Renal cortex interstitium (tissue), 15 donors: ENCODE data around the gene NEURL4. TPM values are rescaled to one million over a fixed set of nuclear protein-coding genes. Genes with fewer than 3 reads are reported as not detected.
A peak's percentile ranks its signal among the peaks of the same experiment; 100 is the strongest.
"Not testable (repeated sequence)": the region's sequence is repeated elsewhere in the genome, so short reads cannot be mapped to it uniquely, and the experiment has no call there.

Source experiments
- DNase-seq, 11 donors: peaks; one replicate each; pipeline ENCODE4 v3.0.0-alpha.2; 2013; ENCODE audit warnings: low read depth in 9 of 11, low spot score in 4 of 11; ENCODE audit errors: extremely low read depth in 1 of 11
- long read RNA-seq, 16 experiments: transcript quantifications; one replicate each; lab custom pipeline, GENCODE V29; 2026
- polyA plus RNA-seq, 3 donors: library from polyadenylated mRNA; unstranded; fragments of 120-200 nt; gene quantifications; one replicate each; pipeline ENCODE4 v1.2.1, GENCODE V29; 2013; ENCODE audit not compliant: insufficient read length in 3 of 3

NEURL4 gene
- polyA plus RNA-seq = 10 to 100 TPM; 30.6 to 38.2 (median 36.1) TPM
- long read RNA-seq, donor 1, partial matches to known transcripts = 0 of 1 reads
- long read RNA-seq, donor 1, other reads (novel, unspliced or antisense) = 0 of 1 reads
- long read RNA-seq, donor 2, partial matches to known transcripts = 0 of 1 reads
- long read RNA-seq, donor 2, other reads (novel, unspliced or antisense) = 0 of 1 reads
- long read RNA-seq, donor 3, full-length matches to known transcripts = 2 of 2 reads
- long read RNA-seq, donor 3, partial matches to known transcripts = 0 of 2 reads
- long read RNA-seq, donor 3, other reads (novel, unspliced or antisense) = 0 of 2 reads
- long read RNA-seq, donor 4, full-length matches to known transcripts = 1 of 6 reads
- long read RNA-seq, donor 4, partial matches to known transcripts = 5 of 6 reads
- long read RNA-seq, donor 4, other reads (novel, unspliced or antisense) = 0 of 6 reads
- long read RNA-seq, donor 5 = 0 reads
- long read RNA-seq, donor 6, partial matches to known transcripts = 0 of 2 reads
- long read RNA-seq, donor 6, other reads (novel, unspliced or antisense) = 0 of 2 reads
- long read RNA-seq, donor 7, partial matches to known transcripts = 9 of 9 reads
- long read RNA-seq, donor 7, other reads (novel, unspliced or antisense) = 0 of 9 reads
- long read RNA-seq, donor 8 = 0 reads
- long read RNA-seq, donor 9 = 0 reads
- long read RNA-seq, donor 10 = 0 reads
- long read RNA-seq, donor 11 = 0 reads
- long read RNA-seq, donor 12 = 0 reads
- long read RNA-seq, donor 13 = 0 reads
- long read RNA-seq, donor 14 = 0 reads
- long read RNA-seq, donor 15, full-length matches to known transcripts = 1 of 1 reads
- long read RNA-seq, donor 15, partial matches to known transcripts = 0 of 1 reads
- long read RNA-seq, donor 15, other reads (novel, unspliced or antisense) = 0 of 1 reads
- long read RNA-seq, donor 16, partial matches to known transcripts = 15 of 15 reads
- long read RNA-seq, donor 16, other reads (novel, unspliced or antisense) = 0 of 15 reads

GRCh38 chr17:7328840-7329373 lies at the start of gene NEURL4:
Gene NEURL4 (minus strand): TSS chr17:7329335. CDS start chr17:7329312, 23 bp downstream.
- DNase-seq = no peak

- DNase-seq = no peak
These were observed 45.2 kb upstream of the NEURL4 start for GRCh38 chr17:7374353-7374752.

DNA sequence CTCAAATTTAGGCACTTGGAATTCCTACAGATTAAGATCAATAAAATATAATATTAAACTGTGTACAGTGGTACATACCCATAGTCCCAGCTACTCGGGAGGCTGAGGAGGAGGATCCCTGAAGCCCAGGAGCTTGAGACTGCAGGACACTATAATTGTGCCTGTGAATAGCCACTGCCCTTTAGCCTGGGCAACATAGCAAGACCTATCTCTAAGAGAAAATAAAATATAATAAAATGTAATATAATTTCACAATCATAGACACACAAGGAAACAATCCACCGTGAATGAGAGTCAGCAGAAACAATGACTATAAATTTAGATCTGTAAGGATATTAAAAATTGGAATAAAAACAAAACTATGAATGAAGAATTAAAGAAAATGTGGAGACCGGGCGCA lies 41.7 kb upstream of the NEURL4 start:
- no peak for DNase-seq

DNA sequence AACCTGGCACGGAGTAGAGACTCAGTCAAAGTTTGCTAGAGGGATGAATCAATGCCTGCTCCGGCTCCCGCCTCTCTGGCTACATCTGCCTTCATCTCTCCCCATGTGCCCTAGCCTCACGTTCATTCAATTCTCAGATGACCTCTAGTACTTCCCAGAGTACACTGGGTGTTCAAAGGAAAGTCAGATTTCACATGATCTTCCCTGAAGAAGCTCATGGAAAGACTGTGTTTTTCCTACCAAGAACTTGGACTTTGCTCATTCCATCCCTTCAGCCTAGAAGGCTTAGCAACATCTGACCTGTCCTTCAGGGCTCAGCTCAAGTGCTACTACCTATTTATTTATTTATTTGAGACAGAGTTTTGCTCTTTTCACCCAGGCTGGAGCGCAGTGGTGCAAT lies 40.7 kb upstream of the NEURL4 start:
- no peak for DNase-seq

DNA sequence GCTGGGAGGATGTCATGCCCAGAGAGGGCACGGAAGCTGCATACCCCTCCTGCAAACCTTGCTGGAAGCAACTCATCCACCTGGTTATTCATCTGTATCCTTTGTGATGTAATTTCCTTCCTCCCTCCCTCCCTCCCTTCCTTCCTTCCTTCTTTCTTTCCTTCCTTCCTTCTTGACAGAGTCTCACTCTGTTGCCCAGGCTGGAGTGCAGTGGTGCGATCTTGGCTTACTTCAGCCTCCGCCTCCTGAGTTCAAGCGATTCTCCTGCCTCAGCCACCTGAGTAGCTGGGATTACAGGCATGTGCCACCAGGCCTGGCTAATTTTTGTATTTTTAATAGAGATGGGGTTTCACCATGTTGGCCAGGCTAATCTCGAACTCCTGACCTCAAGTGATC lies 39.5 kb upstream of the NEURL4 start:
- DNase-seq = not testable (repeated sequence)

DNA sequence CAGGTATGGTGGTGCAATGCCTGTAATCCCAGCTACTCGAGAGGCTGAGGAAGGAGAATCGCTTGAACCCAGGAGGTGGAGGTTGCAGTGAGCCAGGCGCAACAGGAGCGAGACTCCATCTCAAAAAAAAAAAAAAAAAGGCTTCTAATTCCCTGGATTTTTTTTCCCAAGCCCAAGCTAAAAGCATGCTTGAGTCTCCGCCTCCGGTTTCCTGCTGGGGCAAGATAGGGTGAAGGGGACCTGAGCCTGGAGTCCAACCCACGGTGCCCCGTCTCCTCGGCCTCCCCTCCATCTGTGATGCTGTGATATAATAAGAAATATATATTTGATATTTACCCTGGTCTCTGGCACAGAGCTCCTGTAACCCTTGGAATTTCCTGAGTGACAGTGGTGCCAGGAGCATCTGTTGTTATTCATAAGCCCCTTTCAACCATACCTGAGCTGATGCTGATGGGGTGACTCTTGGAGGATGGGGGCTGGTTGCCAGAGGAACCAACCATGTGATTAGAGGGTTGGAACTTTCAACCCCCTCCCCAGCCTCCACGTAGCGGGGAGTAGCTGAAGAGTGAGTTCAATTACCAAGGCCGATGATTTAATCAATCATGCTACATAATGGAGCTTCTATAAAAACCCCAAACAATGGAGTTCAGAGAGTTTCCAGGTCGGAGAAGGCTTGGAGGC lies 38.9 kb upstream of the NEURL4 start:
- DNase-seq = no peak

DNA sequence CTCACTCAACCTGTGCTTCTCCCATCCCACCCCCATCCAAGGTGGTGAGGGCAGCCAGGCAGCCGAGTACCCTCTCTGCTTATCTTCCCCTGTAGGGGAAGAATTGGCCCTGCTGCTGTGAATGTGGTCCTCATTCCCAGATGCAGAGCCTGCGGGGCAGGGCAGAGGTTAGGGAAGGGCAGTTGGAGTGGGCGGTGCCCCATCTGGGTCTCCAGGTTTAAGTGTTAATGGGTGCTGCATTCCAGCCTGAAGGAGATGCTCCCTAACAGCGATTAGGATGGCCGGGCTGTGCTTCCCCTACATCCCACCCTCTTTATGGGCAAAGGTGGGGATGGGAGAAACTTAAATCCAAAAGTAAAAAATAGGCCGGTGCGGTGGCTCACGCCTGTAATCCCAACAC lies 37.9 kb upstream of the NEURL4 start:
- no peak for DNase-seq

- DNase-seq = not testable (repeated sequence)
These were observed 36.8 kb upstream of the NEURL4 start for GRCh38 chr17:7365963-7366362.

DNA sequence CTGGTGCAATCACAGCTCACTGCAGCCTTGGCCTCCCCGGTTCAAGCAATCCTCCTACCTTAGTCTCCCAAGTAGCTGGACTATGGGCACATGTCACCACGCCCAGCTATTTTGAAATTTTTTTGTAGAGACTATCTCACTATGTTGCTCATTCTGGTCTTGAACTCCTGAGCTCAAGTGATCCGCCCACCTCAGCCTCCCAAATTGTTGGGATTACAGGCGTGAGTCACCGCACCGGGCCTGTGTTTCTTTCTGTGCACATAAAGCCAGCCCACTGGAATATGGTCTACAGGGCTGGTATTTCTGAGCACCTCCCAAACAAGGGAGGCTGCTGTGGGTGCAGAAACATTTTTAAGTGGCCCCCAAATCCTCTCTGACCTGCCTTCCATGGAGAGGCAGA lies 34.2 kb upstream of the NEURL4 start:
- no peak for DNase-seq

- no peak for DNase-seq
These were observed 32.8 kb upstream of the NEURL4 start for GRCh38 chr17:7361906-7362305.

- no peak for DNase-seq
These were observed 28.2 kb upstream of the NEURL4 start for GRCh38 chr17:7357381-7357780.

GRCh38 chr17:7356756-7357155 lies 27.6 kb upstream of the NEURL4 start:
- DNase-seq = no peak

DNA sequence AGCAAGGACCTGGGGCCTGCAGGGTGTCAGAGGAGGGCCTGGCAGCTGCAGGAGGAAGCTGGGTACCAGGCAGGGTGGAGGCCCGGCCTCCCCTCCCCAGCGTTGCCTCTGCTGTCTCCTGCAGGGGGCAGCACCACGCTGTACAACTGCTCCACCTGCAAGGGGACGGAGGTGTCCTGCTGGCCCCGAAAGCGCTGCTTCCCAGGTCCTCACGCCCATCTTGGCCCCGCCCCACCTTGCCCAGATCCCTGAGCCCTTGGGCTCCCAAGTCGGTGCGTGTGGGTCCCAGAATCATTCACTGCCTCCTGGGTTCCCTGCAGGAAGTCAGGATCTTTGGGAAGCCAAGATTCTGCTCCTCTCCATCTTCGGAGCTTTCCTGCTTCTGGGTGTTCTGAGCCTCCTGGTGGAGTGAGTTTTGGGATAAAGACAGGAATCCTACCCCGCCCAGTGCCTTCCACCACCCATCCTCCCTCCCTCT lies 27.0 kb upstream of the NEURL4 start:
- DNase-seq = peak in 7 of 11 donors; percentile 49 to 67 (median 59)

DNA sequence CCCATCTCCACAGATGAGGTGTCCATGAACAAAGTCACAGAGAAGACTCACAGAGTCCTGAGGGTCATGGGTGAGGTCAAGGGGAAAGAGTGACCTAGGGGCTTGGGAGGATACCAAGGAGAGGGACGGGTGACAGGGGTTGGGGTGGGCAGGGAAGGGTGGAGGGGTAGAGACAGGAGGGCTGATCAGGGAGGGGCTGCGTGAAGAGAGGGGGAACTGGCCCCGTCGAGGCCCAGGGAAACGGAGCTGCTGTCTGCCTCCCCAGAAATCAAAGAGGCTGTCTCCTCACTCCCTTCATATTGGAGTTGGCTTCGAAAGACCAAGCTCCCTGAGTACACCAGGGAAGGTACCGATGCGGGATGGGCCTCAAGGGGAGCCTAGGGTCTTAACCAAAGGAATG lies 26.4 kb upstream of the NEURL4 start:
- DNase-seq = no peak

- no peak for DNase-seq
These were observed 25.9 kb upstream of the NEURL4 start, which contains the start of gene TMEM95 for GRCh38 chr17:7355053-7355452. Gene TMEM95 (plus strand): TSS chr17:7355156. CDS start chr17:7355205, 49 bp downstream.

DNA sequence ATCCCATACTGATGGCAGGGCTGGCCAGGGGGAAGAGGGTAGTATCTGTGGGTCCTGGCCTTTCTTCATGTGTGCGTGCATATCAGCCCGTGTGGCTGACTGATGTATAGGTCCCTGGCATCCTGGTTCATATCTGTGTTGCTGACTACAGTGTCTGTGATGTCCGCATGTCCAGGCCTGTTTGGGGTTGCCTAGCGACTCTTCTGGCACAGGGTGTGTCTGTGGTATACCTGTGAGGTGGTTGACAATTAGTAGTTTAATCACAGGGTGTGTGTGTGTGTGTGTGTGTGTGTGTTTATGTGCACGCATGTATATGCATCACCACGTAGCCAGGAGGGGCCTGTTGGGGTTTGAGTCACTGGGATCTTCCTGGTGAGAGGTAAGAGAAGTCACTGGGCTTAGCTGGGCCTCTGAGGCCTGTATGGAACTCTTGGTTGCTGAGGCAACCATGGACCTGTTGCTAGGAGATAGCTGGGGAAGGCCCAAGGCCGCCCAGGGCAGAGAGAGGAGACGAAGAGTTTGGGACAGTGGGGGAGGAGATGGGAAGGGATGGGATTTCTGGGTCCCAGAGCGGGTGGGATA lies 25.2 kb upstream of the NEURL4 start:
- DNase-seq = peak in 1 of 11 donors; percentile 23

DNA sequence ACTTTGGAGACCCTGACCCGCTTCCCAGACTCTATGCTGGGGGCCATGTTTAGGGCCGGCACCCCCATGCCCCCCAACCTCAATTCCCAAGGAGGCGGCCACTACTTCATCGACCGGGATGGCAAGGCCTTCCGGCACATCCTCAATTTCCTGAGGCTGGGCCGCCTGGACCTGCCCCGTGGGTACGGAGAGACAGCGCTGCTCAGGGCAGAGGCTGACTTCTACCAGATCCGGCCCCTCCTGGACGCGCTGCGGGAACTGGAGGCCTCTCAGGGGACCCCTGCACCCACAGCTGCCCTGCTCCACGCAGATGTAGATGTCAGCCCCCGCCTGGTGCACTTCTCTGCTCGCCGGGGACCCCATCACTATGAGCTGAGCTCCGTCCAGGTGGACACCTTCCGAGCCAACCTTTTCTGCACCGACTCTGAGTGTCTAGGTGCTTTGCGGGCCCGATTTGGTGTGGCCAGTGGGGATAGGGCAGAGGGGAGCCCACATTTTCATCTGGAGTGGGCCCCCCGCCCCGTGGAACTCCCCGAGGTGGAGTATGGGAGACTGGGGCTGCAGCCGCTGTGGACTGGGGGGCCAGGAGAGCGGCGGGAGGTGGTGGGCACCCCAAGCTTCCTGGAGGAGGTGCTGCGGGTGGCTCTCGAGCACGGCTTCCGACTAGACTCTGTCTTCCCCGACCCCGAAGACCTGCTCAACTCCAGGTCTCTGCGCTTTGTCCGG lies 23.9 kb upstream of the NEURL4 start:
- no peak for DNase-seq

DNA sequence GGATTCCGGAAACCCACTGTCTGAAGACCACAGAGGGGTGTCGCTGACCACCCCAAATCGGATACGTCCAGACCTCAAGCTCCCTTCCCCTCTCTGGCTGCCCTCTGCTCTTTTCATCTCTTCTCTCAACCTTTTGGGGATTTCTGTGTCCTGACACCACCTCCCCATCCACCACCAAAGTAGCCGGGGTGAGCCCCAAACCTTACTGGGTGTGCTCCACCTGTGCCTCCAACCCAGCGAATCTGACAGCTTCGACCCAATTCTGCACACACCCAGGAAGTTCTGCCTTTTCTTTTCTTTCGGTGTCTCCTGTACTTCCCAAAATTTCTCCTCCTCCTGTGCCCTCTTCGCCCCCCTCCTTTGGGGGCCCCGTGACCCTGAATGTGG lies 23.4 kb upstream of the NEURL4 start:
- DNase-seq = no peak
